GM12891 (cell line): Measurements from ENCODE around the gene NOSIP.

Experiments used
- POLR2AphosphoS5 ChIP-seq: IDR thresholded peaks from 2 replicates; pipeline ENCODE4 v1.6.1; 2011; ENCODE audit warnings: low read depth, low read length, control low read depth
- POU2F2 ChIP-seq: IDR thresholded peaks from 2 replicates; pipeline ENCODE4 v1.6.1; 2011; ENCODE audit warnings: low read depth, mild to moderate bottlenecking, control low read depth, low read length, moderate library complexity

- TF ChIP-seq POU2F2 (no peak), POLR2AphosphoS5 (no peak)
These were observed 73.7 kb downstream of the NOSIP start for GRCh38 chr19:49506575-49507105.
